GM12873 (cell line): ENCODE measurements around the gene SUGP1.

Experiments used
- CTCF ChIP-seq: IDR thresholded peaks from 2 replicates; pipeline ENCODE4 v1.5.1; 2012; ENCODE audit warnings: low read depth, mild to moderate bottlenecking, moderate library complexity, low read length, control low read depth; ENCODE audit not compliant: insufficient read depth; ENCODE audit errors: missing control alignments

The SUGP1 gene

GRCh38 chr19:19261350-19262189 lies 58.7 kb downstream of the SUGP1 start:
- TF ChIP-seq CTCF: no peak

- no peak for TF ChIP-seq CTCF
Measured at GRCh38 chr19:19260417-19261214, 59.7 kb downstream of the SUGP1 start.

GRCh38 chr19:19259741-19260140 lies 60.6 kb downstream of the SUGP1 start:
- TF ChIP-seq CTCF: no peak

- TF ChIP-seq CTCF: no peak
Measured at GRCh38 chr19:19258589-19259338, 61.5 kb downstream of the SUGP1 start.

- TF ChIP-seq CTCF: no peak
Measured at GRCh38 chr19:19257836-19258588, 62.3 kb downstream of the SUGP1 start.

- TF ChIP-seq CTCF: no peak
Measured at GRCh38 chr19:19257137-19257536, 63.2 kb downstream of the SUGP1 start.
